WTC11 (cell line): ENCODE results near the gene EME2. TPM values are rescaled to one million over a fixed set of nuclear protein-coding genes. Genes with fewer than 3 reads are reported as not detected.

Experiments
- ATAC-seq: fragments of 200-7000 bp; cut with Tn5 transposase; 2 replicates; pipeline ENCODE4 v1.10.0; 2021; ENCODE audit warnings: mild to moderate bottlenecking, moderate library complexity
- CTCF ChIA-PET: fragments of 300-600 bp; sonication (Branson Sonifier 250); formaldehyde crosslinking; loops from one replicate; lab custom pipeline; 2021; ENCODE audit warnings: antibody characterized with exemption; lab: Charles Lee
- POLR2A ChIA-PET: fragments of 350-600 bp; sonication (Branson Sonifier 250); formaldehyde crosslinking; loops from one replicate; lab custom pipeline; 2021; ENCODE audit warnings: antibody characterized with exemption; lab: Charles Lee
- DNase-seq: peaks from one replicate; pipeline ENCODE4 v3.0.0; 2021; ENCODE audit warnings: low spot score
- H3K27ac Mint-ChIP-seq: 2 replicates; pipeline ENCODE4 v1.8.0; 2021; ENCODE audit warnings: mixed read lengths
- H3K27me3 Mint-ChIP-seq: 2 replicates; pipeline ENCODE4 v1.8.0; 2021; ENCODE audit warnings: low read depth, mild to moderate bottlenecking, moderate library complexity, mixed read lengths
- H3K36me3 Mint-ChIP-seq: 2 replicates; pipeline ENCODE4 v1.8.0; 2021; ENCODE audit warnings: mixed read lengths
- H3K4me1 Mint-ChIP-seq: 2 replicates; pipeline ENCODE4 v1.8.0; 2022; ENCODE audit warnings: mixed read lengths
- H3K4me3 Mint-ChIP-seq: 2 replicates; pipeline ENCODE4 v1.8.0; 2021; ENCODE audit warnings: mild to moderate bottlenecking, moderate library complexity, mixed read lengths
- H3K9me3 Mint-ChIP-seq: 2 replicates; pipeline ENCODE4 v1.8.0; 2021; ENCODE audit warnings: mixed read lengths
- ATF3 ChIP-seq: sonication (generic); formaldehyde crosslinking; conservative IDR thresholded peaks from 2 replicates; pipeline ENCODE4 v1.8.1; 2022; ENCODE audit warnings: mild to moderate bottlenecking, missing genetic modification reagents
- CREM ChIP-seq: sonication (generic); formaldehyde crosslinking; IDR thresholded peaks from 2 replicates; pipeline ENCODE4 v1.8.1; 2022; ENCODE audit warnings: mild to moderate bottlenecking, missing genetic modification reagents, moderate library complexity
- EMX1 ChIP-seq: fragments of 250-450 bp; sonication (Bioruptor Pico); IDR thresholded peaks from 2 replicates; pipeline ENCODE4 v1.8.0; 2021; ENCODE audit warnings: mild to moderate bottlenecking
- ERG ChIP-seq: fragments of 250-450 bp; sonication (Bioruptor Pico); IDR thresholded peaks from 2 replicates; pipeline ENCODE4 v1.8.0; 2021; ENCODE audit warnings: mild to moderate bottlenecking
- ESRRA ChIP-seq: sonication (generic); formaldehyde crosslinking; IDR thresholded peaks from 2 replicates; pipeline ENCODE4 v1.8.1; 2022; ENCODE audit warnings: mild to moderate bottlenecking, missing genetic modification reagents, borderline replicate concordance
- HMGXB4 ChIP-seq: sonication (generic); formaldehyde crosslinking; IDR thresholded peaks from 2 replicates; pipeline ENCODE4 v1.8.1; 2023; ENCODE audit warnings: mild to moderate bottlenecking, moderate library complexity, missing genetic modification reagents
- NFATC4 ChIP-seq: fragments of 250-450 bp; sonication (Bioruptor Pico); IDR thresholded peaks from 2 replicates; pipeline ENCODE4 v1.9.0; 2021; ENCODE audit warnings: mild to moderate bottlenecking
- OVOL2 ChIP-seq: fragments of 250-450 bp; sonication (Bioruptor Pico); IDR thresholded peaks from 2 replicates; pipeline ENCODE4 v1.9.0; 2021; ENCODE audit warnings: mild to moderate bottlenecking, borderline replicate concordance
- PRRX2 ChIP-seq: fragments of 250-450 bp; sonication (Bioruptor Pico); IDR thresholded peaks from 2 replicates; pipeline ENCODE4 v1.8.0; 2021; ENCODE audit warnings: mild to moderate bottlenecking
- TP53 ChIP-seq: sonication (generic); formaldehyde crosslinking; IDR thresholded peaks from 2 replicates; pipeline ENCODE4 v1.8.1; 2023; ENCODE audit warnings: mild to moderate bottlenecking, missing genetic modification reagents
- ZBTB43 ChIP-seq: sonication (generic); formaldehyde crosslinking; IDR thresholded peaks from 2 replicates; pipeline ENCODE4 v1.8.1; 2023; ENCODE audit warnings: mild to moderate bottlenecking, missing genetic modification reagents
- ZNF121 ChIP-seq: sonication (generic); formaldehyde crosslinking; IDR thresholded peaks from 2 replicates; pipeline ENCODE4 v1.8.0; 2023; ENCODE audit warnings: missing genetic modification reagents
- ZNF281 ChIP-seq: sonication (generic); formaldehyde crosslinking; IDR thresholded peaks from 2 replicates; pipeline ENCODE4 v1.8.0; 2023; ENCODE audit warnings: mild to moderate bottlenecking, missing genetic modification reagents
- ZNF423 ChIP-seq: fragments of 250-450 bp; sonication (Bioruptor Pico); IDR thresholded peaks from 2 replicates; pipeline ENCODE4 v2.1.2; 2022; ENCODE audit warnings: mild to moderate bottlenecking, moderate library complexity
- total RNA-seq: library from RNA; stranded (reverse); gene quantifications from 3 replicates; pipeline ENCODE4 v1.2.3, GENCODE V29; 2021
- TF ChIP-seq, protein P1 (sequence below): fragments of 250-450 bp; sonication (Bioruptor Pico); IDR thresholded peaks from 2 replicates; pipeline ENCODE4 v1.9.0; 2021; ENCODE audit warnings: mild to moderate bottlenecking
- TF ChIP-seq, protein P2 (sequence below): fragments of 250-450 bp; sonication (Bioruptor Pico); IDR thresholded peaks from 2 replicates; pipeline ENCODE4 v1.9.0; 2021; ENCODE audit warnings: moderate library complexity, mild to moderate bottlenecking, inconsistent platforms, borderline replicate concordance
- TF ChIP-seq, protein P3 (sequence below): sonication (generic); formaldehyde crosslinking; IDR thresholded peaks from 2 replicates; pipeline ENCODE4 v1.8.1; 2022; ENCODE audit warnings: mild to moderate bottlenecking, moderate library complexity, missing genetic modification reagents
- TF ChIP-seq, protein P4 (sequence below): sonication (generic); formaldehyde crosslinking; IDR thresholded peaks from 2 replicates; pipeline ENCODE4 v1.8.0; 2022; ENCODE audit warnings: mild to moderate bottlenecking, missing genetic modification reagents
- TF ChIP-seq, protein P5 (sequence below): sonication (generic); formaldehyde crosslinking; IDR thresholded peaks from 2 replicates; pipeline ENCODE4 v1.8.1; 2023; ENCODE audit warnings: mild to moderate bottlenecking, missing genetic modification reagents
- TF ChIP-seq, protein P6 (sequence below): sonication (generic); formaldehyde crosslinking; IDR thresholded peaks from 2 replicates; pipeline ENCODE4 v1.8.0; 2023; ENCODE audit warnings: missing genetic modification reagents

EME2 gene
- total RNA-seq, 1 experiment from 2014 or later = 23.2 TPM

GRCh38 chr16:1766701-1767100 lies 5.9 kb upstream of the EME2 start:
- Mint-ChIP-seq H3K4me3 (no peak overlapping the region), H3K27ac (no peak overlapping the region), H3K27me3 (no peaks in the 10 kb centered on the region), H3K4me1 (peaks cover 4% of the 10 kb centered on the region), H3K36me3 (no peaks in the 10 kb centered on the region), H3K9me3 (no peaks in the 10 kb centered on the region)
- ChIA-PET POLR2A (no interaction called here), CTCF (no interaction called here)
- no peak for ATAC-seq
- TF ChIP-seq TP53 (CRISPR knock-in tag) (no peak), ERG (CRISPR knock-in tag) (no peak), CREM (CRISPR knock-in tag) (no peak), ZBTB43 (CRISPR knock-in tag) (no peak), ZNF423 (CRISPR knock-in tag) (no peak), OVOL2 (no peak), ESRRA (CRISPR knock-in tag) (no peak), NFATC4 (no peak), EMX1 (CRISPR knock-in tag) (no peak), ZNF281 (CRISPR knock-in tag) (no peak)
- TF ChIP-seq, protein P1, sequence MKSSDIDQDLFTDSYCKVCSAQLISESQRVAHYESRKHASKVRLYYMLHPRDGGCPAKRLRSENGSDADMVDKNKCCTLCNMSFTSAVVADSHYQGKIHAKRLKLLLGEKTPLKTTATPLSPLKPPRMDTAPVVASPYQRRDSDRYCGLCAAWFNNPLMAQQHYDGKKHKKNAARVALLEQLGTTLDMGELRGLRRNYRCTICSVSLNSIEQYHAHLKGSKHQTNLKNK = no peak
- TF ChIP-seq, protein P2, sequence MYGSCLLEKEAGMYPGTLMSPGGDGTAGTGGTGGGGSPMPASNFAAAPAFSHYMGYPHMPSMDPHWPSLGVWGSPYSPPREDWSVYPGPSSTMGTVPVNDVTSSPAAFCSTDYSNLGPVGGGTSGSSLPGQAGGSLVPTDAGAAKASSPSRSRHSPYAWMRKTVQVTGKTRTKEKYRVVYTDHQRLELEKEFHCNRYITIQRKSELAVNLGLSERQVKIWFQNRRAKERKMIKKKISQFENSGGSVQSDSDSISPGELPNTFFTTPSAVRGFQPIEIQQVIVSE (CRISPR knock-in tag) = no peak
- TF ChIP-seq, protein P3, sequence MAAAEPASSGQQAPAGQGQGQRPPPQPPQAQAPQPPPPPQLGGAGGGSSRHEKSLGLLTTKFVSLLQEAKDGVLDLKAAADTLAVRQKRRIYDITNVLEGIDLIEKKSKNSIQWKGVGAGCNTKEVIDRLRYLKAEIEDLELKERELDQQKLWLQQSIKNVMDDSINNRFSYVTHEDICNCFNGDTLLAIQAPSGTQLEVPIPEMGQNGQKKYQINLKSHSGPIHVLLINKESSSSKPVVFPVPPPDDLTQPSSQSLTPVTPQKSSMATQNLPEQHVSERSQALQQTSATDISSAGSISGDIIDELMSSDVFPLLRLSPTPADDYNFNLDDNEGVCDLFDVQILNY = no peak
- TF ChIP-seq, protein P4, sequence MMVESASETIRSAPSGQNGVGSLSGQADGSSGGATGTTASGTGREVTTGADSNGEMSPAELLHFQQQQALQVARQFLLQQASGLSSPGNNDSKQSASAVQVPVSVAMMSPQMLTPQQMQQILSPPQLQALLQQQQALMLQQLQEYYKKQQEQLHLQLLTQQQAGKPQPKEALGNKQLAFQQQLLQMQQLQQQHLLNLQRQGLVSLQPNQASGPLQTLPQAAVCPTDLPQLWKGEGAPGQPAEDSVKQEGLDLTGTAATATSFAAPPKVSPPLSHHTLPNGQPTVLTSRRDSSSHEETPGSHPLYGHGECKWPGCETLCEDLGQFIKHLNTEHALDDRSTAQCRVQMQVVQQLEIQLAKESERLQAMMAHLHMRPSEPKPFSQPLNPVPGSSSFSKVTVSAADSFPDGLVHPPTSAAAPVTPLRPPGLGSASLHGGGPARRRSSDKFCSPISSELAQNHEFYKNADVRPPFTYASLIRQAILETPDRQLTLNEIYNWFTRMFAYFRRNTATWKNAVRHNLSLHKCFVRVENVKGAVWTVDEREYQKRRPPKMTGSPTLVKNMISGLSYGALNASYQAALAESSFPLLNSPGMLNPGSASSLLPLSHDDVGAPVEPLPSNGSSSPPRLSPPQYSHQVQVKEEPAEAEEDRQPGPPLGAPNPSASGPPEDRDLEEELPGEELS (CRISPR knock-in tag) = no peak
- DNase-seq = no peak

- Mint-ChIP-seq H3K4me1 (peaks cover 4% of the 10 kb centered on the region), H3K4me3 (no peak overlapping the region), H3K36me3 (peaks cover 3% of the 10 kb centered on the region), H3K27me3 (no peaks in the 10 kb centered on the region; the same call in 1 of the 2 replicates), H3K27ac (no peak overlapping the region), H3K9me3 (no peaks in the 10 kb centered on the region)
- DNase-seq = no peak
- CTCF ChIA-PET = no interaction called here
- POLR2A ChIA-PET = no interaction called here
- ATAC-seq = no peak
- TF ChIP-seq PRRX2 (CRISPR knock-in tag) = no peak
- no peak for TF ChIP-seq HMGXB4
- no peak for TF ChIP-seq ATF3
- TF ChIP-seq, protein P5, sequence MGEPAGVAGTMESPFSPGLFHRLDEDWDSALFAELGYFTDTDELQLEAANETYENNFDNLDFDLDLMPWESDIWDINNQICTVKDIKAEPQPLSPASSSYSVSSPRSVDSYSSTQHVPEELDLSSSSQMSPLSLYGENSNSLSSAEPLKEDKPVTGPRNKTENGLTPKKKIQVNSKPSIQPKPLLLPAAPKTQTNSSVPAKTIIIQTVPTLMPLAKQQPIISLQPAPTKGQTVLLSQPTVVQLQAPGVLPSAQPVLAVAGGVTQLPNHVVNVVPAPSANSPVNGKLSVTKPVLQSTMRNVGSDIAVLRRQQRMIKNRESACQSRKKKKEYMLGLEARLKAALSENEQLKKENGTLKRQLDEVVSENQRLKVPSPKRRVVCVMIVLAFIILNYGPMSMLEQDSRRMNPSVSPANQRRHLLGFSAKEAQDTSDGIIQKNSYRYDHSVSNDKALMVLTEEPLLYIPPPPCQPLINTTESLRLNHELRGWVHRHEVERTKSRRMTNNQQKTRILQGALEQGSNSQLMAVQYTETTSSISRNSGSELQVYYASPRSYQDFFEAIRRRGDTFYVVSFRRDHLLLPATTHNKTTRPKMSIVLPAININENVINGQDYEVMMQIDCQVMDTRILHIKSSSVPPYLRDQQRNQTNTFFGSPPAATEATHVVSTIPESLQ = no peak
- no peak for TF ChIP-seq ZNF121 (CRISPR knock-in tag)
- TF ChIP-seq, protein P6, sequence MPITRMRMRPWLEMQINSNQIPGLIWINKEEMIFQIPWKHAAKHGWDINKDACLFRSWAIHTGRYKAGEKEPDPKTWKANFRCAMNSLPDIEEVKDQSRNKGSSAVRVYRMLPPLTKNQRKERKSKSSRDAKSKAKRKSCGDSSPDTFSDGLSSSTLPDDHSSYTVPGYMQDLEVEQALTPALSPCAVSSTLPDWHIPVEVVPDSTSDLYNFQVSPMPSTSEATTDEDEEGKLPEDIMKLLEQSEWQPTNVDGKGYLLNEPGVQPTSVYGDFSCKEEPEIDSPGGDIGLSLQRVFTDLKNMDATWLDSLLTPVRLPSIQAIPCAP (CRISPR knock-in tag) = no peak
Observed at GRCh38 chr16:1767116-1767994, 5.3 kb upstream of the EME2 start.
